Measurements from ENCODE around the gene UQCRC2. TPM values are rescaled to one million over a fixed set of nuclear protein-coding genes. Genes with fewer than 3 reads are reported as not detected.
"Not testable (repeated sequence)": the region's sequence is repeated elsewhere in the genome, so short reads cannot be mapped to it uniquely, and the experiment has no call there.

Gene UQCRC2
- total and polyA plus RNA-seq, 10 of the 15 experiments (the other 5 are each of a cell fraction or from before 2014, with no cell fraction given): 256 to 563 (median 327) TPM

DNA sequence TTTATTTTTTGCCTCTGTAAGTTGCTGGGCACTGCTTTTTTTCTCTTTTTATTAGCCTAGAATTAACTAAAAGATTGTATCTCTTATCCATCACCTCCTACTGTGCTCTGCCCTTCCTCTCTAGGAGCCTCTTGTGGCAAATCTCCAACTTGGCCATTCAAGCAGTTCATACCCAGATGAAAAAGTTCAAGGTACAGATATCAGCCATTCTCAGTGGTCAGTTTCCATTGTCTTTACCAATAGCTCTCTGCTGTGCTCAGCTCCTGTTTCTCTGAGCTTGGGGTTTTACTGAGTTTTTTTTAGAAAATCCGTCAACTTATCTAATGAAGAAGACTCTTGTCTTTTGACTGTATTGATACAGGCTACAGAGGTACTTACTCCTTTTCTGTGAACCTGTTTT is 70.3 kb downstream of the UQCRC2 start (continued):
- TF ChIP-seq, protein P1, sequence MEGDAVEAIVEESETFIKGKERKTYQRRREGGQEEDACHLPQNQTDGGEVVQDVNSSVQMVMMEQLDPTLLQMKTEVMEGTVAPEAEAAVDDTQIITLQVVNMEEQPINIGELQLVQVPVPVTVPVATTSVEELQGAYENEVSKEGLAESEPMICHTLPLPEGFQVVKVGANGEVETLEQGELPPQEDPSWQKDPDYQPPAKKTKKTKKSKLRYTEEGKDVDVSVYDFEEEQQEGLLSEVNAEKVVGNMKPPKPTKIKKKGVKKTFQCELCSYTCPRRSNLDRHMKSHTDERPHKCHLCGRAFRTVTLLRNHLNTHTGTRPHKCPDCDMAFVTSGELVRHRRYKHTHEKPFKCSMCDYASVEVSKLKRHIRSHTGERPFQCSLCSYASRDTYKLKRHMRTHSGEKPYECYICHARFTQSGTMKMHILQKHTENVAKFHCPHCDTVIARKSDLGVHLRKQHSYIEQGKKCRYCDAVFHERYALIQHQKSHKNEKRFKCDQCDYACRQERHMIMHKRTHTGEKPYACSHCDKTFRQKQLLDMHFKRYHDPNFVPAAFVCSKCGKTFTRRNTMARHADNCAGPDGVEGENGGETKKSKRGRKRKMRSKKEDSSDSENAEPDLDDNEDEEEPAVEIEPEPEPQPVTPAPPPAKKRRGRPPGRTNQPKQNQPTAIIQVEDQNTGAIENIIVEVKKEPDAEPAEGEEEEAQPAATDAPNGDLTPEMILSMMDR (IDR thresholded peaks at IDR 0.05 in 2 of 3, conservative IDR thresholded peaks at IDR 0.05 in 1 of 3; ENCODE audit: control insufficient read depth in 2 of 3, extremely low read depth in 1 of 3, insufficient read depth in 1 of 3, low read depth in 3 of 3, low read length in 3 of 3): no peak
- TF ChIP-seq CBX5 (IDR thresholded peaks at IDR 0.05; ENCODE audit: low read depth): no peak
- TF ChIP-seq, protein P2, sequence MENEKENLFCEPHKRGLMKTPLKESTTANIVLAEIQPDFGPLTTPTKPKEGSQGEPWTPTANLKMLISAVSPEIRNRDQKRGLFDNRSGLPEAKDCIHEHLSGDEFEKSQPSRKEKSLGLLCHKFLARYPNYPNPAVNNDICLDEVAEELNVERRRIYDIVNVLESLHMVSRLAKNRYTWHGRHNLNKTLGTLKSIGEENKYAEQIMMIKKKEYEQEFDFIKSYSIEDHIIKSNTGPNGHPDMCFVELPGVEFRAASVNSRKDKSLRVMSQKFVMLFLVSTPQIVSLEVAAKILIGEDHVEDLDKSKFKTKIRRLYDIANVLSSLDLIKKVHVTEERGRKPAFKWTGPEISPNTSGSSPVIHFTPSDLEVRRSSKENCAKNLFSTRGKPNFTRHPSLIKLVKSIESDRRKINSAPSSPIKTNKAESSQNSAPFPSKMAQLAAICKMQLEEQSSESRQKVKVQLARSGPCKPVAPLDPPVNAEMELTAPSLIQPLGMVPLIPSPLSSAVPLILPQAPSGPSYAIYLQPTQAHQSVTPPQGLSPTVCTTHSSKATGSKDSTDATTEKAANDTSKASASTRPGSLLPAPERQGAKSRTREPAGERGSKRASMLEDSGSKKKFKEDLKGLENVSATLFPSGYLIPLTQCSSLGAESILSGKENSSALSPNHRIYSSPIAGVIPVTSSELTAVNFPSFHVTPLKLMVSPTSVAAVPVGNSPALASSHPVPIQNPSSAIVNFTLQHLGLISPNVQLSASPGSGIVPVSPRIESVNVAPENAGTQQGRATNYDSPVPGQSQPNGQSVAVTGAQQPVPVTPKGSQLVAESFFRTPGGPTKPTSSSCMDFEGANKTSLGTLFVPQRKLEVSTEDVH (IDR thresholded peaks at IDR 0.05; ENCODE audit: low read depth, partially characterized antibody): no peak
- TF ChIP-seq RFX5 (IDR thresholded peaks at IDR 0.05; ENCODE audit: low read depth, low read length): no peak
- TF ChIP-seq JUNB (IDR thresholded peaks at IDR 0.05): peak; percentile 38; the same call in 1 of the 2 replicates
- TF ChIP-seq, protein P3, sequence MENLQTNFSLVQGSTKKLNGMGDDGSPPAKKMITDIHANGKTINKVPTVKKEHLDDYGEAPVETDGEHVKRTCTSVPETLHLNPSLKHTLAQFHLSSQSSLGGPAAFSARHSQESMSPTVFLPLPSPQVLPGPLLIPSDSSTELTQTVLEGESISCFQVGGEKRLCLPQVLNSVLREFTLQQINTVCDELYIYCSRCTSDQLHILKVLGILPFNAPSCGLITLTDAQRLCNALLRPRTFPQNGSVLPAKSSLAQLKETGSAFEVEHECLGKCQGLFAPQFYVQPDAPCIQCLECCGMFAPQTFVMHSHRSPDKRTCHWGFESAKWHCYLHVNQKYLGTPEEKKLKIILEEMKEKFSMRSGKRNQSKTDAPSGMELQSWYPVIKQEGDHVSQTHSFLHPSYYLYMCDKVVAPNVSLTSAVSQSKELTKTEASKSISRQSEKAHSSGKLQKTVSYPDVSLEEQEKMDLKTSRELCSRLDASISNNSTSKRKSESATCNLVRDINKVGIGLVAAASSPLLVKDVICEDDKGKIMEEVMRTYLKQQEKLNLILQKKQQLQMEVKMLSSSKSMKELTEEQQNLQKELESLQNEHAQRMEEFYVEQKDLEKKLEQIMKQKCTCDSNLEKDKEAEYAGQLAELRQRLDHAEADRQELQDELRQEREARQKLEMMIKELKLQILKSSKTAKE (IDR thresholded peaks at IDR 0.05; ENCODE audit: low read depth, poor library complexity, severe bottlenecking): peak; percentile 27
- no peak for TF ChIP-seq NR2C2 (IDR thresholded peaks at IDR 0.05; ENCODE audit: borderline replicate concordance, control insufficient read depth, insufficient read length, low read depth)
- TF ChIP-seq GABPA (IDR thresholded peaks at IDR 0.05; ENCODE audit: low read depth): no peak
- TF ChIP-seq BCL11A (IDR thresholded peaks at IDR 0.05; ENCODE audit: low read depth, low read length): no peak

DNA sequence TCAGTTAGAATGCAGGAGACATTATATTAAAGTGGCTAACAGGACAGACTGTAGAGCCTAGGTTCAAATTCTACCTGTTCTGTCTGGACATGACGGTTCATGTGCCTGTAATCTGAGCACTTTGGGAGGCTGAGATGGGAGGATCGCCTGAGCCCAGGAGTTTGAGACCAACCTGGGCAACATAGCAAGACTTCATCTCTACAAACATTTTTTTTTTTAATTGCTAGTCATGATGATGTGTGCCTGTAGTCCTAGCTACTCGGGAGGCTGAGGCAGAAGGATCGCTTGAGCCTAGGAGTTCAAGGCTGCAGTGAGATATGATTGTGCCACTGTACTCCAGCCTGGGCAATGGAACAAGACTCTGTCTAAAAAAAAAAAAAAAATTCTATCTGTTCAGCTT is 71.6 kb downstream of the UQCRC2 start:
- H3K9me3 ChIP-seq (replicated peaks; ENCODE audit: control insufficient read depth, insufficient read depth, low read length); in situ Hi-C loops (cut with MboI): not testable (repeated sequence)
- POLR2A ChIA-PET: interaction anchor here (0.9 to 4.1 kb wide), 4 partner anchors 9 to 26 kb away, joined by 3 to 33 read pairs (median 5); partner anchors contain the start of gene MOSMO

More for the DNA sequence above, 71.6 kb downstream of the UQCRC2 start:
- H4K20me1 ChIP-seq (ENCODE audit: control insufficient read depth, insufficient read depth); H3K27ac ChIP-seq (ENCODE audit: control insufficient read depth, insufficient read depth); FAIRE-seq; H3K4me2 ChIP-seq (ENCODE audit: control insufficient read depth, insufficient read depth); intact Hi-C loops (cut with micrococcal nuclease; ENCODE audit: unreplicated experiment); H3K79me2 ChIP-seq (ENCODE audit: control insufficient read depth, insufficient read depth, low read length); H2AFZ ChIP-seq (ENCODE audit: control insufficient read depth, low read depth, low read length); H3K36me3 ChIP-seq (ENCODE audit: control insufficient read depth in 2 of 2, insufficient read depth in 2 of 2, low read length in 1 of 2); H3K4me3 ChIP-seq; BruUV-seq (replicated peaks); DNase-seq (ENCODE audit: low read depth, low spot score); H3K9ac ChIP-seq (ENCODE audit: control insufficient read depth, insufficient read depth, low read length); H3K27me3 ChIP-seq (replicated peaks in 1 of 2; ENCODE audit: control insufficient read depth in 2 of 2, insufficient read depth in 2 of 2, low read length in 1 of 2); ATAC-seq: not testable (repeated sequence)
- H3K4me1 ChIP-seq (ENCODE audit: control insufficient read depth, insufficient read depth, low read length): peaks cover 23% of the 10 kb centered on the region
- 98% methylated on average over 4 of the region's 4 CpGs for WGBS (ENCODE audit: insufficient coverage, insufficient replicate concordance, low lambda C conversion rate, missing lambda C conversion rate)
- ChIA-PET CTCF (interaction anchor here (1.1 to 5.8 kb wide), 7 partner anchors 16 to 164 kb away, joined by 3 to 51 read pairs (median 4); partner anchors contain the start of gene MOSMO), SMC1A (ENCODE audit: uncharacterized antibody, unreplicated experiment) (interaction anchor here (0.7 to 4.5 kb wide), 8 partner anchors 9 to 53 kb away, joined by 3 to 36 read pairs (median 4); partner anchors contain the start of gene MOSMO), RAD21 (ENCODE audit: unreplicated experiment) (interaction anchor here (0.6 to 4.3 kb wide), 5 partner anchors 13 to 53 kb away, joined by 3 to 27 read pairs (median 7); partner anchors contain the start of gene MOSMO)
